ENCODE data around the gene MYMX.
"Not testable (repeated sequence)": the region's sequence is repeated elsewhere in the genome, so short reads cannot be mapped to it uniquely, and the experiment has no call there.

The MYMX gene

DNA sequence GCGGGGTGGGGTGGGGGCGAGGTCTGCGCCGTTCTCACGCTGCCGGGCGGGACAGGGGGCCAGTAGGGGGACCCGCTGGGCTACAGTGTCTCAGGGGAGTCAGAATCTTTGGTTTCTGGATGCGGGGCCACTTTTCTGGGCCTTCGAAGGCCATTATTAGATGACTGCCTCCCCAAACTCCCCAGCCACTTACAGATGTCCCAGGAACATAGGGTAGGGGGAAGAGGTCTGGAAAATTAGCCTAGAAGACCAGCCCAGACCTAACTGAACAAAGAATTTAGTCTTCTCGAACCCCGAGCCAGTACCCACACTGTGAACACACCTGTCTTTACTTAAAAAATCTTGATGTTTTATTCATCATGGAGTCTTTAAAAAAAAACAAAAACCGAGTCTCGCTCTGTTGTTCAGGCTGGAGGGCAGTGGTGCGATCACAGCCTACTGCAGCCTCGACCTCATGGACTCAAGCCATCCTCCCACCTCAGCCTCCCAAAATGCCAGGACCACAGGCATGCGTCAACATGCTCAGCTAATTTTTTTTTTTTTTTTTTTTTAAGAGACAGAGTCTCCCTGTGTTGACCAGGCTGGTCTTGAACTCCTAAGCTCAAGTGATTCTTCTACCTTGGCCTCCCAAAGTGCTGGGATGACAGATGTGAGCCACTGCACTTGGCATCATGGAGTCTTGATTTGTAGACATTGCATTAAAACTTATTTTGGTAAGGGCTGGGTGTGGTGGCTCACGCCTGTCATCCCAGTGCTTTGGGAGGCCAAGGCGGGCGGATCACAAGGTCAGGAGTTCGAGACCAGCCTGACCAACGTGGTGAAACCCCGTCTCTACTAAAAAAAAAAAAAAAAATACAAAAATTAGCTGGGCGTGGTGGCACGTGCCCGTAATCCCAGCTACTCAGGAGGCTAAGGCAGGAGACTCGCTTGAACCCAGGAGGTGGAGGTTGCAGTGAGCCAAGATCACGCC is 3.4 kb downstream of the MYMX start:
- DNase-seq (ENCODE audit: low spot score): no peak

DNA sequence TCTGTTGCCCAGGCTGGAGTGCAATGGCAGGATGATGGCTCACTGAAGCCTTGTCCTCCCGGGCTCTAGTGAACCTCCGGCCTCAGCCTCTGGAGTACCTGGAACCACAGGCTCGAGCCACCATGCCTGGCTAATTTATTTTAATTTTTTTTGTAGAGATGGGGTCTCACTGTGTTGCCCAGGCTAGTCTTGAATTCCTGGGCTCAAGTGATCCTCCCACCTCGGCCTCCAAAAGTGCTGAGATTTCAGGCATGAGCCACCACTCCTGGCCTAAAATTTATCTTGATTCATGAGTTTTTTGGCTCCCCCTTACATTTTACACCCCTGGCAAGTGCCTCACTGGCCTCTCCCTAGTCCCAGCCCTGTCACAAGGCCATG is 4.2 kb downstream of the MYMX start:
- DNase-seq (ENCODE audit: low spot score): no peak

DNA sequence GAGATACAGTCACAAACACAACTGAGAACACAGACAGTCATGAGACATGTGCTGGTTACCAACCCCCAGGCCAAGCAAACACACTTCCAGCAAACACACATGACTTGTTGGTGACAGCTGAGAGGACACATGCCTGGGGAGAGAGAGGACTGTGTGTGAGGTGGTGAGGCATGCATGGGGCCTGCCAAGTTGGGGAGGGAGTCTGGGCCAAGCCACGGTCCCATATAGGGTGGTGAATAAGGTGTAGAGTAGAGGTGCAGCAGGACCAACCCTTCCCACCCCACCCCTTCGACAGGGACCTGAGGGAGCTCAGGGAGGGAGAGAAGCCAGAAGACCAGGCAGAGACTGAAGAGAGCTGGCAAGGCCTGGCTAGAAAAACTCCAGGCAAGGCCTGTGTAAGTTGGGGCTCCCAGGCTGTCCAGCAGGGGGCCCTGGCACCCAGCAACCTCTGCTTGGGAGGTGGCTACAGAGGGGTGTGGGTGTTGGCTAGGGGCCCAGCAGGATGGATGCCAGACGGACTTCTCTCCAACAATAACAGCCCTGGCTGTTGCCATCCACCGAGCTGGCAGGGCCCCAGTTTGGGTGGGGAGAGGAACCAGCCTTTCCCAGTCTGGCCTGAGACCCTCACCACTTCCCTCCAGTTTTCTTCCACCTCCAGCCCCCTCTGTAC is 4.7 kb downstream of the MYMX start:
- peak; percentile 53 for DNase-seq (ENCODE audit: low spot score)

DNA sequence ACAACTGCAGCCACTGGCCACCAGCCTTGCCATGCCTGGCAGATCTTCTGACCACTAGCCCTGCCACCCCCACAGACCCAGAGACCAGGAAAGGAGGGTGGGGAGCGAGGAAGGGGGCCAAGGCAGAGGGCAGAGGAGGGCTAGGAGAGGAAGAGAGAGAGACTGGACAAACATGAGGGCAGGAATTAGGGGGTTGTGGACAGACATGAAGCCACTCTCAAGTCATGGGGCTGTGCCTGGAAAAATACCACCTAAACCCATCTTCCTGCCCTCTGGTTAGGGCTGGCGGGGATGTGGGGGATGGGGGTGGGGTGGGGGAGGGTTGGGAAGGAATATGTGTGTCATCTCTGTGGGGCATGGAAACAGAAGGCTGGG is 5.2 kb downstream of the MYMX start:
- peak; percentile 2 for DNase-seq (ENCODE audit: low spot score)

DNA sequence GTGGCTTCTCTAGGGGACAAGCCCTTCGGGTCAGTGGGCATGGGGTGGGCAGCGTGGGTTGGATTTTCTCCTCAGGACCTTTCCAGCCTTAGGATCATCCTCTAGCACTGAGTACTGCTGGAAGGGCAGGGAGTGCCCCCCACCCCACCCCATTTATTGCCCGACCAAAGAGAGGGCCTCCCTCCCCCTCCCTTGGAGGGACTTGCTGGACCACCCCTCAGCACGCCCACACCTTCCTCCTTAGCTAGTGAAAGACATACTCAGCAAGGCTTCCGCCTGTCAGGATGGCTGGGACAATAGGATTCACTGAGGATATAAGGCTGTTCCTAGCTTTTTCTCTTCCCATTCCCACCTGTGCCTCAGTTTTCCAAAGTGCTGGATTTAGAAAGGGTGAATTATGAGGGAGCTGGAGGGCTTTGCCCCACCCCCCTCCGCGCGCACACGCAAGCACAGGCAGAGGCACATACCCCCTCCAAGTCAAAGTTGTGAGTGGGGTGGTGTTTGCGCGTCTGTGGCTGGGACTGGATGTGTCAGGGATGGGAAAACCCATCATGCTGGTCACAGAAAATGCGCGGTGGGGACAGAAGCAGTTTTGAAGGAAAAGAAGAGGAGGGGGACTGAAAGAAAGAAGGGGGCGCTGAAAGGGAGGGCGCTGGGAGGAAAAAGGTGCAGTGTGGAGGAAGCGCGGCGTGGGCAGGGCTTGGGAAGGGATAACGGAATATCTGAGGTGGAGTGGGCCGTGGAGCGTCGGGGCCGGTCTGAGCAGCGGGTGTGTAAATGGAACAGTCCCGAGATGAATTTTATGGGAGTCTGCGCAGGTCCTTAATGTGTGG is 6.0 kb downstream of the MYMX start:
- DNase-seq (ENCODE audit: low spot score): peak; percentile 43

DNA sequence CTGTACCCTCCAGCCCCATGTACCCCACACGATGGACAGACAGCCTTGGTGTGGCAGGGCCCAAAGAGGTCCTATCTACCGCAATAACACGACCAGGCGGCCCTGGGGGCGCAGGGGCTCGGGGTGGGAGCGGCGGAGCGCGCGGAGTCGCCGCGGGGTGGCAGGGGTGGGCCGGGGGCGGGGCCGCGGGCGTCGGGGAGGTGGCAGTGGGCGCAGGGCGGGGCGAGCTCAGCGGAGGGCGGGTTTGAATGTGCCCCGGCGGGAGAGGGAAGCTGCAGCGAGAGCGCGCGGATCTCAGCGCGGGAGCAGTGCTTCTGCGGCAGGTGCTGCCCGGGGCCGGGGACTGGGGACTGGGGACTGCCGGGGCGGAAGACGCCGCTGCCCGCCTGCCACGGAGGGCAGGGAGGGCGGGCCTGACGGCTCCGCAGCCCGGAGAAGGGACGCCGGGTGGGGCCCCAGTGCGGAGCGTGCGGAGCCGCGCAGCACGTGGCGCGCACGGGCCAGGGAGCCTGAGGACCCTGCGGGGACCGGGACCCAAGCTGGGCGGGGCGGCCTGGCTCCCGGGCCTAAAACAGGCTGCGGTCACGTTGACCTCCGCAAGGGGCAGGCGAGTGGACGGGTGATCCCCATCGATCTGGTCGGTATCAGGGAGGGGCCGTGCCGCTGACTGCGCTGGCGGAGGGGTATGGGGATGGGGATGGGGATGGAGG is 6.7 kb downstream of the MYMX start, which contains the start of gene SLC29A1:
SLC29A1 (plus strand) TSS at position 277 of the 710 bp plus-strand sequence. CDS start 3,719 bp downstream, outside the sequence.
- peak; percentile 93 for DNase-seq (ENCODE audit: low spot score)

DNA sequence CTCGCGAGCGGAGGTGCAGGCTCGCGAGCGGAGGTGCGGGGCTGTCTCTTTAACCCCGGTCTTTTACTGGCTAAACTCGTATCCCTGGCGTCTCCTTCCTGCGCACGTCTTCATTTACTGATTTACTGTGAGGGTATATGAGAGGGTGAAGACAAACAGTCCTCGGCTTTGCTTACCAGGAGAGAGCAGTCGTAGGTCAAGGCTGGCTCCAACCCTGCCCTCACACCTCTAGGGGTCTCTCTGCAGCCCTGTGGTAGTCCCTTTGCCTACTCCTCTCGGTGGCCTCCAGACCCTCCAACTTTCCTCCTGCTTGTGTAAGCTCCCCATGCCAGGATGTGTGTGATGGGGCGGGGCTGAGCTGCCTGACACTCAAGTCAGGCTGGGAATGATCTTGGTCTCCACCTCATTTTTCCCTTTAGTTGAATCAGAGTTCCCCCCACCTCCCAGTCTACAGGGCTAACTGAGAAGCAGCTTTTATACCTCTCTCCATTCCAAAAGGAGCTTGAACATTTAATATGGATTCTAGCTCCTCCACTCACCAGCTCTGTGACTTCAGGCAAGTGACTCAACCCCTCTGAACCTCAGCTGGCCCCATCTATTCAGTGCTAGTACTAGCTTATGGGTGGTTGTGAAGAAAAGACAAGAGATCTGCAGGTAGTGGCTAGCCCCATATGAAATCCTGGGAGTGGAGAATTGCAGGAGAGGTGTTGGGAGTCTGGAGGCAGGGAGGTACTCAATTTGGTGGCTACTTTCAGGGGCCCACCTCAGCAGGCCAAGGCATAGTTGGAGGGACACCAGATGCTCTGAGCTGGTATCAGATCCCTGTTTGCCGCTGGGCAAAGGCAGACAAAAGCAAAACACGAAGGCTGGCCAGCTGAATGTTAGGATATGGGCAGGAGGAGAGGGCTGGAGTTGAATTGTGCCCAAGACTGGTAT is 7.6 kb downstream of the MYMX start:
- peak; percentile 52 for DNase-seq (ENCODE audit: low spot score)

DNA sequence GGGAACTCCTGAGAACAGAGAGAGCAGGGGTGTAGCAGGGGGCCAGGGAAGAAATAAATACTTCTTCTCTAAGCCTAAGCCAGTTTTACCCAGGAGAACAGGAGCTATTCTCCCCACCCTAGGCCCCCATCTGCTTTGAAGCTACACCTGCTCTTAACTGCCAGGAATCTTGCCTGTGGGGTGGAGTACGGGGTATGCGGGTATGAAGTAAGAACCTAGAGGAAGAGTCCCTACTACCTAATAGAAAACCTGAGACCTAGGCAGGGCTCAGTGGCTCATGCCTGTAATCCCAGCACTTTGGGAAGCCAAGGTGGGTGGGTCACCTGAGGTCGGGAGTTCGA is 8.2 kb downstream of the MYMX start:
- DNase-seq (ENCODE audit: low spot score): no peak

DNA sequence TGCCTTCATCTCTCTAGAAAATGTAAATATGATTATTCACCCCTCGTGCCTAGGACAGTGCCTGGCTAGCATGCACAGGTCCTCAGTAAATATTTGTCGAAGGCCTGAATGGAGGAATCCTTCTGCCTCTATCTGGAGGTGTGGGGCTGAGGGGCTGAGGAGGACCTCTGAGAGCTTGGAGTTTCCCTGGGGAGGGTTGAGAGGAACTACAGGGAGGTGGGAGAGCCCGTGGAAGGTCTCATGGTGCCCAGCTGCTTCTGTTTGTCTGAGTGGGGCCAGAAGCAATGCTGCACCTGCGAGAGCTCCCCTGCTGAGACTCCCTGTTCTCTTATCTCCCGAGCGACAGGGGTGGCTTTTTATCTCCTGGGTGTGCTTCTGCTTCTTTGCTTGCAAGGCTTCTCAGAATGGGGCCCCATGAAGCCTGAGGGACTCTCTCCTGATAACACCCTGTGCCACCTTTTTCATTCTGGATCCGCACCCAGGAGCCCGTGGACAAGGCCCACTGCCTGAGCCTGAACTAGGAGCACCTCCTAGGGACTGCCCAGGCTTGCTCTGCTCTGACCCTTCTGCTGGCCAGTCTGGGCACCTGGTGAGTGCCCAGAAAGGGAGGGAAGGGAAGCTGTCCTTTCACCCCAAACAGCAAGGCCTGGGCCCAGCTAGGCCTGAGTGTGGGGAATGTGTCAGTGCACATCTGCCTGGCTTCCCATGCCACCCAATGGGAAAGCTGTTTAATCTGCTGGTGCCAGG is 9.0 kb downstream of the MYMX start:
- no peak for DNase-seq (ENCODE audit: low spot score)

DNA sequence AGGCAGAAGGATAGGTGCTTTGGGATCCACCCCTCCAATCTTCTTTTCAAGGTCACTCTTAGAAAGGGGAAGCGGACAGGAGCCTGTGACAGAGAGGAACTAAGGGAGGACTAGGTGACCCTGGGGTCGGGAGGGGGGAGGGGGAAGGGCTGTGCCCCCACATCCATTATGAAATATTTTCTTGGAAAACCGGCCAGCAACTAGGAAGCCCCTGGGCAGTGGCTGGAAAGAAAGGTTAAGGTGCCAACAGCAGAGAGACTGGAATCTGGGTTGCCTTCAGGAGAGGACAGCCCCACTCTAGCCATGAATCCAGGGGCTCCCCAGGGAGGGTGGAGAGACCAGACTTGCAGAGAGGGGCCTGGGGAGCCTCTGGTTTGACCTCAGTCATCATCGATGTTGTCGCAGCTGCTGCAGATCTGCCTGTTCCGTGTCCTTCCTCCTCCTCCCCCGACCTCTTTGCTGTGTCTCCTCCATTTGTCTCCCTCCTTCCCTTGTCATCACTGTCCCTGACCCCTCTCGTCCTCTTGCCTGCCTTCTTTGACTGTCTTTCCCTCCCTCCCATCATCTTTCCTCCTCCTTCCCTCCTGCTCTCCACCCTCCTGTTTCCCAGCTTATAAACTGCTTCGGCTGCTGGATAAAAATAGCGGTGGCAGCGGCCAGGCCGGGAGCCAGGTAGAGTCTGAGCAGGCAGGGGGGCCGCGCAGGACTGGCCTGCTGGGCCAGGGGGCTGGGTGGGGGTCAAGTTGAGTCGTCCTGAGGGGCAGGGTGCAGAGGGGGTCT is 9.8 kb downstream of the MYMX start:
- no peak for DNase-seq (ENCODE audit: low spot score)

DNA sequence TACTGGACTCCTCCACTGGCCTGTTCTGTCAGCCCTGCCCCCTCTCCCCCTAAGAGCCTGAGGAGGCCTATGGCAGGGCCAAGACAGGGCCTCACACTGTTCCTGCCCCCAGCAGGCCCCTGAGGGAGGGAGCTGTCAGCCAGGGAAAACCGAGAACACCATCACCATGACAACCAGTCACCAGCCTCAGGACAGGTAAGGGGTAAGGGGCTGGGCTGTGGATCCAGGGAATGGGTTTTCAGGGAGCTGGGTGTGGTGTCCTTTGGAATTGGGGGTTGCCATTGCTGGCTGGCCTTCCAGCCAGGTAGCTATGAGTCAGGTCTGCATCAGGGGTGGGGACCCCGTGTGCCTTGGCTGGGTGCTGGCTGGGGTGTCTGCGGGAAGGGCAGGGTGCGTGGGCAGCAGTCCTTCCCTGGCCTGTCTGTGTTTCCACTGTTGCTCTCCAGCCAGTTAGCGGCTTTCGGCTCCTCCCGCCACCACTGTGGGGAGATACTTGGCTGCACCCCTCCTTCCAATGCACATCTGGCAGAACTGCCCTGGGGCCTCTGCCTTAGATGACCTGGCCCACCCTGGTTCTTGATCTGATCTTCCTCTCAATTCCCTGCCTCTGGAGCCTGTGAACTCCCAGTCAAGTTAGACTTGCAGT is 10.5 kb downstream of the MYMX start:
- peak; percentile 49 for DNase-seq (ENCODE audit: low spot score)

DNA sequence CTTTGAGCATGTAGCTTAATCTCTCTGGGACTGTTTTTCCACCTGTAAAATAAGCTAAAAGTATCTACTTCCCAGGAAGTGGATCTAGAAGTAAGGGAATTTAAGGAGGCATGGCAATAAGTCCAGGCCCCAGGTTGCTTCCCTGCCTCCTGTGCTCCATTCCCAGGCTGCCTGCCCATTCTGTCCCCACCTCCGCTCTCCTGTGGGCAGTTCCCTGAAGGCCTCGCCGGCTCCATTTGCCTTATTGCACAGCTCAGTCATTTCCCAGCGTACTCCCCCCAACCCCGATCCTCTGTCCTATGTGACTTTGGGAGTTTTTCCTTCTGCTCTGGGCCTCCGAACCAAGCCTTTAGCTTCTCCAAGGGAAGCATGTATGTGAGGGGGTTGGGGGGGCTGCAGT is 11.3 kb downstream of the MYMX start:
- DNase-seq (ENCODE audit: low spot score): no peak

DNA sequence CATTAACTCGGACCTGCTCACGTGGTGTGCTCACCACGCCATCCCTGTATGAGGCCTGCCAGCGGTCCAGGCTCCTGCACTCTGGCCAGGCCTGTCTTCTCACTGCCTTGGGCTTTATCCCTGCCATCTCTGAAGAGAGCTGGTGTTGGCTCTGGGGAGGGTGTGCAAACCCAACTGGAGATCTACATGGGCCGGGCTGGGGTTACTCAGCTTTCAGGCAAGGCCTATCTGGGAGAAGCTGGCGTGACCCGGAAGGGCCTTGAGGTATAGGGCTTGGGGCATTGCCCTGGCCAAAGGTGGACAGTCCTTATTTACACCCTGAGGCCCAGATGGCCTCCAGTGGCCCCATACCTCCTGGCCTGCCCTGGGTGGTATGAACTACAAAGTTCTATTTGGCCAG is 11.7 kb downstream of the MYMX start:
- DNase-seq (ENCODE audit: low spot score): no peak

DNA sequence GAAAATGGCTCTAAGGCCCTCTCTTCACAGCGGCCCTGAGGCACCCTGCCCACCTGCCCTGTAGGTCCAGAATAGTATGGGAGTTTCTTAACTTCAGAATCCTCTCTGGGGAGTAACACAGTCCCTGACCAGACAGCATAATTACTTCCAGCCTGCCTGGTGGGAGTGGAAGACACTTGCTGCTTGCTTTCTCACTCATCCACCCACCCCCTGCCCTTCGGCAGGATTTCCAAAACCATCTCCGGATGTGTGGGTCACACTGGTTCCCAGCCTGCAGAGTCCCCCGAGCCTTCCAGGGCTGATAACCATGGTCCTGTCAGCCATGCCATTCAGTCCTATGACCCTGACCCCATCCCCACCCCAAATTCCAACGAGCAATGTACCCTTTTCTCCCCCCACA is 12.1 kb downstream of the MYMX start:
- no peak for DNase-seq (ENCODE audit: low spot score)

DNA sequence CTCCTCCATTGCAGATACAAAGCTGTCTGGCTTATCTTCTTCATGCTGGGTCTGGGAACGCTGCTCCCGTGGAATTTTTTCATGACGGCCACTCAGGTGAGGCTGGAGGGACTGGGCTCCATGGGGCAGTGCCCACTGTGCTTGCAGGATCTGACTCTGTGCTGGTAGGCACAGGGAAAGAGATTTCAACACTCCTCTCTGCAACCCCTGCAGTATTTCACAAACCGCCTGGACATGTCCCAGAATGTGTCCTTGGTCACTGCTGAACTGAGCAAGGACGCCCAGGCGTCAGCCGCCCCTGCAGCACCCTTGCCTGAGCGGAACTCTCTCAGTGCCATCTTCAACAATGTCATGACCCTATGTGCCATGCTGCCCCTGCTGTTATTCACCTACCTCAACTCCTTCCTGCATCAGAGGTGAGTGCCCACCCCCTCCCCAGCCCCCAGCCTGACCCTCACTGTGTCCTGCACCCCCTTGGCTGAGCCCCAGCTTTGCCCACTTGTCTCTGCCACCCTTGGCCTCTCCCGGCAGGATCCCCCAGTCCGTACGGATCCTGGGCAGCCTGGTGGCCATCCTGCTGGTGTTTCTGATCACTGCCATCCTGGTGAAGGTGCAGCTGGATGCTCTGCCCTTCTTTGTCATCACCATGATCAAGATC is 12.8 kb downstream of the MYMX start:
- no peak for DNase-seq (ENCODE audit: low spot score)

DNA sequence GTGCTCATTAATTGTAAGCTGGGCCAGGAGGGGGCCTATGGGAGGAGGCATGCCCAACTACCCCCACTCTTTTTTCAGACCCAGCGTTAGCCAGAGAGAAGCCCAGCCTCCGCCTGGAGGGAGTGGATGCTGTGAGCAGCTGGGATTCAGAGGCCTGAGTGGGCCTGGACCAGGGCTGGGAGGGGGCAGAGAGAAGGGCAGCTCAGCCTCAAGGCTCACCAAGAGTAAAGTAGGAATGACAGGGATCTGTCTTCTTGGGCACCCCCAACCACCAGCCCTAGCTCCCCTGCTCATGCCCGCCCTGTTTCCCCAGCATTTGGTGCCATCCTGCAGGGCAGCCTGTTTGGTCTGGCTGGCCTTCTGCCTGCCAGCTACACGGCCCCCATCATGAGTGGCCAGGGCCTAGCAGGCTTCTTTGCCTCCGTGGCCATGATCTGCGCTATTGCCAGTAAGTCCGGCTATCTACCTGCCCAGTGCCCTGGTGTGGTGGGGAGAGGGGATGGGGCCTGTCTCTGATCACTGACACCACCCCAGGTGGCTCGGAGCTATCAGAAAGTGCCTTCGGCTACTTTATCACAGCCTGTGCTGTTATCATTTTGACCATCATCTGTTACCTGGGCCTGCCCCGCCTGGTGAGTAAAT is 13.4 kb downstream of the MYMX start:
- DNase-seq (ENCODE audit: low spot score): no peak

DNA sequence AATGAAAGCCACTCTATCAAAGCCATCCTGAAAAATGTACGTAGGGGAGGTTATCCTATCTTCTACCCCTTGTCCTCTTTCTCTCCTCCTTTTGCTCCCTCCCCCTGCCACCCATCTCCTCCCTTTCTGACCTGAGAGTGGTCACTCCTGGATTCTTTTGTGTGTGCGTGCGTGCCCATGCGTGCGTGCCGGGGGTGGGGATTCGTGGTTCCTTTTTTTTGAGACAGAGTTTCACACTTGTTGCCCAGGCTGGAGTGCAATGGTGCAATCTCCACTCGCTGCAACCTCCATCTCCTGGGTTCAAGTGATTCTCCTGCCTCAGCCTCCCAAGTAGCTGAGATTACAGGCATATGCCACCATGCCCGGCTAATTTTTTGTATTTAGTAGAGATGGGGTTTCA is 14.7 kb downstream of the MYMX start:
- not testable (repeated sequence) for DNase-seq (ENCODE audit: low spot score)

All from iPS-NIHi11 (cell line).